Heart left ventricle (tissue), 16 donors: ENCODE results near the gene PDE7B. TPM values are rescaled to one million over a fixed set of nuclear protein-coding genes. Genes with fewer than 3 reads are reported as not detected.

Experiments
- ATAC-seq, 4 donors: fragments of 200-7000 bp; cut with Tn5 transposase; one replicate each; pipeline ENCODE4 v1.9.1; 2020 to 2022; ENCODE audit warnings: moderate library complexity in 4 of 4, mild to moderate bottlenecking in 3 of 4, moderate number of reproducible peaks in 1 of 4
- DNase-seq, 5 donors: peaks; one replicate each; pipeline ENCODE4 v3.0.0-alpha.2; 2020
- H3K27ac ChIP-seq, 12 donors: fragments of 200-600 bp; sonication (generic) in 4 of 12; one replicate each; pipeline versions ENCODE4 v1.5.0 to v1.8.0; 2016 to 2022; ENCODE audit warnings: mild to moderate bottlenecking in 2 of 12
- H3K27me3 ChIP-seq, 9 donors: fragments of 200-600 bp; sonication (generic) in 2 of 9; one replicate each; pipeline versions ENCODE4 v1.5.1 to v1.8.0; 2016 to 2022; ENCODE audit warnings: mild to moderate bottlenecking in 3 of 9
- H3K36me3 ChIP-seq, 9 donors: fragments of 200-600 bp; sonication (generic) in 2 of 9; one replicate each; pipeline versions ENCODE4 v1.5.0 to v1.8.0; 2018 to 2022; ENCODE audit warnings: mild to moderate bottlenecking in 2 of 9
- H3K4me1 ChIP-seq, 12 donors: fragments of 200-600 bp; sonication (generic) in 4 of 12; one replicate each; pipeline versions ENCODE4 v1.5.0 to v1.8.0; 2016 to 2022; ENCODE audit warnings: mild to moderate bottlenecking in 3 of 12
- H3K4me3 ChIP-seq, 12 donors: fragments of 200-600 bp; sonication (generic) in 4 of 12; one replicate each; pipeline versions ENCODE4 v1.5.0 to v1.8.0; 2017 to 2022; ENCODE audit warnings: mild to moderate bottlenecking in 9 of 12, moderate library complexity in 4 of 12
- H3K9me3 ChIP-seq, 12 donors: fragments of 200-600 bp; sonication (generic) in 4 of 12; one replicate each; pipeline versions ENCODE4 v1.5.0 to v1.8.0; 2016 to 2022; ENCODE audit warnings: mild to moderate bottlenecking in 1 of 12
- CTCF ChIP-seq, 12 donors: fragments of 200-600 bp; sonication (generic) in 4 of 12; IDR thresholded peaks; one replicate each; pipeline versions ENCODE4 v1.5.0 to v1.8.0; 2018 to 2022; ENCODE audit warnings: antibody characterized with exemption in 12 of 12, mild to moderate bottlenecking in 5 of 12
- POLR2A ChIP-seq, 2 donors: fragments of 450-650 bp; IDR thresholded peaks; one replicate each; pipeline ENCODE4 v1.6.1; 2017; ENCODE audit warnings: antibody characterized with exemption in 2 of 2, mild to moderate bottlenecking in 2 of 2, moderate library complexity in 2 of 2
- WGBS, 4 donors: extraction: QIAGEN DNeasy Blood & Tissue Kit in 2 of 4; methylation state at CpG; one replicate each; pipeline versions ENCODE4 v1.1.5 to v1.1.7; 2013 to 2018; 5-methylcytosine and 5-hydroxymethylcytosine counted together
- intact Hi-C, 10 donors: fragments of 100-400 bp; cut with DNase I; formaldehyde crosslinking; loops; one replicate each; pipeline versions ENCODE4 v1.11.1 to v1.14.2; 2022
- polyA plus RNA-seq, 2 donors: library from polyadenylated mRNA; stranded (reverse); fragments of 200-250 nt; gene quantifications; one replicate each; pipeline ENCODE4 v1.2.3, GENCODE V29; 2013
- total RNA-seq, 9 donors: library from RNA; depleted of rRNA in 2 of 9; stranded (reverse); fragments of >200 nt in 2 of 9; fragmentation: NEBNext Ultra II Directional in 3 of 9; extraction: Animal tissue kit (Norgen Biotek cat#: 25700) in 3 of 9; gene quantifications; one replicate each; pipeline versions ENCODE4 v1.1.0 to v1.2.4, GENCODE V29; 2016 to 2023
- donor health status: ischemic (EF 13 %, LVEDD 7.1; RV severe dilation, severe dysfunction).
- donor health status: healthy with polysubstance abuse.
- donor health status: DM: no; HTN: yes; CAD: no.
- donor health status: DM: no; HTN: no; CAD: no.
- donor health status: ischemic (EF 25% LVEDD 6.9; RV normal size, moderate dysfunction).
- donor health status: ischemic (EF 25% LVEDD 5.7; RV mildly dilated, moderate dysfunction).
- donor health status: healthy.
- donor health status: DM: yes; HTN: yes; CAD: no.
- donor health status: ischemic (EF 35%, LVEDD 5.7; RV mildly dilated, moderate dysfunction).
- donor health status: nonischemic (EF 11% LVEDD 7.7; RV severe dilation, severe dysfunction).
- donor health status: DM: yes; HTN: yes; CAD: no.
- donor health status: PGD.
- donor health status: ischemic (EF 29% LVEDD 5.4; RV normal size, mild dysfunction).
- donor health status: nonischemic (EF 23%, LVEDD 6.1; RV moderate dilation, normal function).

The PDE7B gene
- total and polyA plus RNA-seq, 11 donors, result 4.4 to 29.1 (median 9.0) TPM

GRCh38 chr6:136079701-136080565 is 228.4 kb downstream of the PDE7B start:
- Histone ChIP-seq H3K36me3 (no peaks in the 10 kb centered on the region), H3K27me3 (no peaks in the 10 kb centered on the region), H3K9me3 (no peaks in the 10 kb centered on the region), H3K27ac (peak overlapping the region in 11 of 12 donors; percentile 24 to 78 (median 57)), H3K4me1 (peaks cover 0 to 55% (median 23%) of the 10 kb centered on the region in 12 donors), H3K4me3 (no peak overlapping the region)
- intact Hi-C loops, result no loop called here
- DNase-seq, result peak in 3 of 5 donors; percentile 34 to 63 (median 36)
- 52 to 66% (median 60%) methylated on average over 6 of the region's 6 CpGs for WGBS, 4 donors
- peak; percentile 36 to 79 (median 76) for ATAC-seq
- TF ChIP-seq CTCF (IDR thresholded peaks at IDR 0.05), result no peak
- no peak for TF ChIP-seq POLR2A (IDR thresholded peaks at IDR 0.05)

GRCh38 chr6:136083540-136083939 is 232.0 kb downstream of the PDE7B start:
- no peak for ATAC-seq
- no peak for TF ChIP-seq CTCF (IDR thresholded peaks at IDR 0.05)
- no peak for TF ChIP-seq POLR2A (IDR thresholded peaks at IDR 0.05)

GRCh38 chr6:136084403-136084802 is 232.9 kb downstream of the PDE7B start:
- no peak for TF ChIP-seq CTCF (IDR thresholded peaks at IDR 0.05)
- DNase-seq (no peak), ATAC-seq (no peak)
- intact Hi-C loops, result no loop called here
- Histone ChIP-seq H3K4me1 (peaks cover 0 to 40% (median 15%) of the 10 kb centered on the region in 12 donors), H3K27ac (peak overlapping the region in 2 of 12 donors; percentile 0 to 28), H3K27me3 (no peaks in the 10 kb centered on the region), H3K9me3 (no peaks in the 10 kb centered on the region), H3K36me3 (no peaks in the 10 kb centered on the region), H3K4me3 (no peak overlapping the region)
- 85 to 96% (median 94%) methylated on average over 1 of the region's 1 CpG for WGBS, 4 donors

More at GRCh38 chr6:136083540-136083939, 232.0 kb downstream of the PDE7B start:
- Histone ChIP-seq H3K4me1 (peaks cover 0 to 48% (median 21%) of the 10 kb centered on the region in 12 donors), H3K27ac (peak overlapping the region in 1 of 12 donors; percentile 10), H3K9me3 (no peaks in the 10 kb centered on the region), H3K27me3 (no peaks in the 10 kb centered on the region), H3K4me3 (no peak overlapping the region), H3K36me3 (no peaks in the 10 kb centered on the region)
- DNase-seq, result no peak
- intact Hi-C loops, result no loop called here

GRCh38 chr6:136085370-136086115 is 234.0 kb downstream of the PDE7B start:
- Histone ChIP-seq H3K4me1 (peaks cover 0 to 31% (median 12%) of the 10 kb centered on the region in 12 donors), H3K4me3 (no peak overlapping the region), H3K36me3 (no peaks in the 10 kb centered on the region), H3K27me3 (no peaks in the 10 kb centered on the region), H3K9me3 (no peaks in the 10 kb centered on the region), H3K27ac (peak overlapping the region in 4 of 12 donors; percentile 28 to 51 (median 50))
- intact Hi-C loops, result no loop called here
- ATAC-seq (peak in 1 of 4 donors; percentile 9), DNase-seq (no peak)
- TF ChIP-seq POLR2A (IDR thresholded peaks at IDR 0.05) (no peak), CTCF (IDR thresholded peaks at IDR 0.05) (no peak)
- WGBS, 4 donors, result 82 to 90% (median 85%) methylated on average over 6 of the region's 6 CpGs
